ENCODE data around the gene CCL4L2.
"Not testable (repeated sequence)": the region's sequence is repeated elsewhere in the genome, so short reads cannot be mapped to it uniquely, and the experiment has no call there.

The CCL4L2 gene

DNA sequence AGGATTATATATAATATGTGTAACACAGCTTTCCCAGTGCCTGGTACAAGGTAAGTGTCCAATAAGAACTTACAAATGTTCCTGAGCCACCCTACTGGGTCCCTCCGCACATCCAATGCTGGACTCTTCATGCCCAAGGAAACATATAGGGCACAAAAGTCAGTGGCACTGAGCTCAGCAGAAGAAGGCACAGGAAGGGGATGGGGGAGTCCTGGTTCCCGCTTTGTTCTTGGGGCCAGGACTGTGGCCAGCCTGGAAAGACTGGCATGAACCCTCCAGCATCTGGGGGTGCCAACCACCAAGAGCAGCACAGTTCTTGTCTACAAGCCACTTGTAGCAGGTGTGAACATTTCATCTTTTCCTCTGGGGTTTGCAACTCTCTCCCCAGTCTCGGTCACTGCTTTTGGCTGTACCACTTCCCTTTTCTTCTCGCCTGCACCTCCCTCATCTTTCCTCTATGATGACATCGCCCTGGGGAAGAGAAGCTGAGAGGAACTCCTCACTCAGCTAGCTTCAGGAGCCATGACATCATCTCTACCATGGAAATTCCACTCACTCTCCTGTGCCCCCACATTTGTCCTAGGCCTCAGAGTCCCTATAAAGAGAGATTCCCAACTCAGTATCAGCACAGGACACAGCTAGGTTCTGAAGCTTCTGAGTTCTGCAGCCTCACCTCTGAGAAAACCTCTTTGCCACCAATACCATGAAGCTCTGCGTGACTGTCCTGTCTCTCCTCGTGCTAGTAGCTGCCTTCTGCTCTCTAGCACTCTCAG is at the start of gene CCL4L2:
CCL4L2 (plus strand) TSS at position 625 of the 773 bp plus-strand sequence.
- POLR2A ChIA-PET; H3K4me3 ChIP-seq (ENCODE audit: low read depth, low read length); CTCF ChIA-PET; DNase-seq (ENCODE audit: low read depth, low spot score): not testable (repeated sequence)

DNA sequence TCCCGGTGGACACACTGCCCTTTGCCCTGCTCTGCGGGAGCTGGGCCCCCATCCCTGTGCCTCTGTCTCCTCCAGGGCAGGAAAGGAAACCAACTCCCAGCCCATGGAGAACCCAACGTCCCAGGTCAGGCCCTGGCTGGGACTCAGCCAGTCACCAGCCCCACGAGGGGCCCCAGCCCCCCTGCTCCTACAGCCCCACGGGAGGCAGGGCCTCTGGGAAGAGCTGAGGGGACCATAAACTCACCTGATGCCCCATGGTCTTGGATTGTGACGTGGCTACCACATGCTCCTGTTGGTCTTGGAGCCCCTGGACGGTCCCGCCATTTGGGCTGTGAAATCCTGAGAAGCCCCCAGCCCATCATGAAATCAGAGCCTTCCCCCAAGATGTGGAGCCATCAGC is 42.0 kb upstream of the CCL4L2 start:
- POLR2A ChIA-PET; DNase-seq (ENCODE audit: low read depth, low spot score); H3K4me3 ChIP-seq (ENCODE audit: low read depth, low read length); CTCF ChIA-PET: not testable (repeated sequence)

DNA sequence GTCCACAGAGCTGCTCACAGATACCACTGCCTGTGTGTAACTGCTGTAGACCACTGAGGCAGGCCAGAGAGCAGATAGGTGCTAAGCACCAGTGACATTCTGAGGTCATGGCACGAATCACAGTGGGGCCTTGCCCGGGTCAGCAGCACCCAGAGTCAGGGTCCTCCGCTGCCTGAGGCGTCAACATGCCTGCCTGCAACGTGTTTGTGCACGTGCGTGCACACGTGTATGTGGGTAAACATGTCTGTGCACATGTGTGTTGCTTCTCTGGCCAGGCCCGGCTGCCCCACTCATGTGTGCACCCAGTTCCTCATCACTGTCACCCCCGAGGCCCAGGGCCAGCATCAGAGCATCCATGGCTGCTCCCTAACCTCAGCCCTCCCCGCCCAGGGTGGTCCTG is 34.3 kb upstream of the CCL4L2 start, which contains the start of gene TBC1D3B:
TBC1D3B (minus strand) TSS at position 101 of the 400 bp plus-strand sequence. CDS start 1,586 bp downstream, outside the sequence.
- H3K4me3 ChIP-seq (ENCODE audit: low read depth, low read length); DNase-seq (ENCODE audit: low read depth, low spot score); POLR2A ChIA-PET; CTCF ChIA-PET: not testable (repeated sequence)

DNA sequence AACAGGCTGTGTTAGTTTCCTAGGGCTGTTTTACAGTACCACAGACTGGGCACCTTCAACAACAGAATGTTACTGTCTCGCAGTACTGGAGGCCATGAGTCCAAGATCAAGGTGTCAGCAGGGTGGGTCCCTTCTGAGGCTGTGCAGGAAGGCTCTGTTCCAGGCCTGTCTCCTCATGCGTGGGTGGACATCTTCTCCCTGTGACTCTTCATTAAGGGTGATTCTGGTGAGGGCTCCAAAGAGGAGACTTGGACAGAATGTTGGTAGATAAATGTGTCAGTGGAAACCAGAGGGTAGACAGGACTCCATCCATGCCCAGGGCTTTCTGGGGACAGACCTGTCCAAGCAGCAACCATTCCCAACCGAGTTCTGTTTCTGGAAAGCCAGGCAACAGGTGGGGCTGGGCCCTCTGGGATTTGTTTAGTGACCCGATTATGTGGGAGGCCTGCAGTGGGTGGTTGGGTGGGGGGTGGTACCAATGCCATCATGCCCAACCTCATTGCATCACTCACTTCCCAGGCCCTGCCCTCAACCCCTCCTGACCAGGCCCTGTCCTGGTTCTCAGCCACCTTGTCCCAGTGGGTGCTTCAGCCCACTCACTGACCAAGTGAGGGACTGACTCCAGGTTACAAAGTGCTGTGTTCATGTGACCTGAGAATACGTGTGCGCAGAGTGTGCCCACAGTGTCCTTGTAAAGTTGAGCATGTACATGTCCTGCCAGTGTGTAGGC is 29.3 kb upstream of the CCL4L2 start:
- H3K4me3 ChIP-seq (ENCODE audit: low read depth, low read length); POLR2A ChIA-PET; DNase-seq (ENCODE audit: low read depth, low spot score); CTCF ChIA-PET: not testable (repeated sequence)

DNA sequence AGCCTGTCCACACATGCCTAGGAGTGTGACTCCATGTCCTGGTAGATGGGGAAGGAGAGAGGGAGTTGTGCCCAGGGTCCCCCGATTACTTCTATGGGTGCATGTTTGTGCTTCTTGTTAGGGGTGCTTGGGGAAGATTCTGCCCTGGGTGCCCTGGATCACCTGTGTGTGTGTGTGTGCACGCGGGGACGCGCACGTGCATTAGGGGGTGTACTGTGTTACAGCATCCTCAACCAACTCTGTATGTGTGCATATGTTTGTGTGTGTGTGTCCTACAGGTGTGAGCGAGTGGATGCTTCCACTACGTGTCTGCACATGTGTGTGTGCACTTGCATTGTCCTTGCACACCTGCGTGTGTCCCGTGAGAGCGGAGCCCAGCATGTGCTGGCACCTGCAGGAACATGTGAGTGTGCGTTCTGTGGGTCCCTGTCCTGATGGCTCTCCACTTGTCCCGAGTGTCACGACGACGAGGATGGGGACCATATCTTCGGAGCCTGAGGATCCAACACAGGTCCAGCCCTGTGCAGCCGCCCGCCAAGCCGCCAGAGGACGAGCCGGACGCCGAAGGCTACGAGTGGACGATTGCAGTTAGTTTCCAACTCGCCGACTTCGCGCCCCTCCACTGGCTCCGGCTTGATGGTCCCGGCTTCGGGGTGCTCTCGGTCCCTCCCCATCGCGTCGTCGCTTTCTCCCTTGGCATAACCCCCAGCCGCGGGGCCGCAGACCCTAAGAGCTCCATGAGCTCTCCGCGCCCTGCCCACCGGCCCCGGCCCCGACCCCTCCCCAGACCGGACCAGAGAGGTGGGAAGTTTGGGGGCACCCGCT is 28.5 kb upstream of the CCL4L2 start:
- CTCF ChIA-PET: interaction anchor here (1.2 to 3.7 kb wide), 5 partner anchors 11 to 210 kb away, joined by 4 to 46 read pairs (median 5); no protein-coding TSS in a partner anchor
- POLR2A ChIA-PET: interaction anchor here (0.7 to 1.6 kb wide), 5 partner anchors 11 to 469 kb away, joined by 3 to 17 read pairs (median 4); no protein-coding TSS in a partner anchor

DNA sequence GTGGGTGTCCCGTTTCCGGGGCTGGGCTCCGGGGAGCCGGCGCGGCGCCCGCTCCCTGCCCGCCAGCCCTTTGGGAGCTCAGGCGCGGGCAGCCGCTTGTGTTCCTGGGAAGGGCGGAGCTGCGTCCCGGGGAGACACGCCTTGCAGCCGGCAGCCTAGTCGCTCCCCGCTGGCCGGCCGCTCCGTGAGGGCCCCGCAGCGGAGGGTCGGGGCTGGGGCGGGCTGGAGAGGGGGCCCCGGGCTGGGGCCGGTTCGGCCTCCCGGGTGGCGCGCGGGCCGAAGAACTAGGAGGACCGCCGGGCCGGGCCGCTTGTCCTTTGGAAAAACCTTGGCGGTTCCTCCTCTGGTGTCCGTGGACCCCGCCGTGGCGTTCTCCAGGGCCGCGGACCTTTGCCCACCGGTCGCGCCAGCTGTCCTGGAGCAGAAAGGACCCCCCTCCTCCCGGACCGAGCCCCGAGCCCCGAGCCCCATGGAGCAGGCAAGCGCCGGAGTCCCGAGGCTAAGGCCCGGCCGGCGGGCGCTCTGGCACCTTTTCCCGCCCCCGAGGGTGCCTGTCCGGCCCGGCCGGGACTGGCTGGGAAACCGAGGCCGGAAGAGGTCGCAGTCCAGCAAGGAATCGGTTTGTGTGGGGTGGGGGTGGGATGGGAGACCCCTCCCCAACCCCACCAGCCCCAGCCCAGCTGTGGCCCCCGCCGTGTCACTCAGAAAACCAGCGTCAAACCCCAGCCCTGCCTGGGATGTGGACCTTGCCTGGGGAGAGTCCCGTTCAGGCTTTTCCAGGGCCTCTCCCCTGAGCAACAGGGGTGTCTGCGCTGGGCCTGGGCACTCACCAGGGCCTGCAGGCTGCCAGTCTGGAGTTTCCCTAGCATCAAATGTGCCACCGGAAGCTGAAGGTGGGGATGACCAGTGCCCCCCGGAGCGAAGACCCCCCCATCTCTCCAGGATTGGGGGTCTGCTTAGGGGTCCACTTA is 27.6 kb upstream of the CCL4L2 start:
- peak; percentile 23 for DNase-seq (ENCODE audit: low read depth, low spot score)

More for the DNA sequence above, 28.5 kb upstream of the CCL4L2 start:
- no peak for DNase-seq (ENCODE audit: low read depth, low spot score)
- TF ChIP-seq, protein P1, sequence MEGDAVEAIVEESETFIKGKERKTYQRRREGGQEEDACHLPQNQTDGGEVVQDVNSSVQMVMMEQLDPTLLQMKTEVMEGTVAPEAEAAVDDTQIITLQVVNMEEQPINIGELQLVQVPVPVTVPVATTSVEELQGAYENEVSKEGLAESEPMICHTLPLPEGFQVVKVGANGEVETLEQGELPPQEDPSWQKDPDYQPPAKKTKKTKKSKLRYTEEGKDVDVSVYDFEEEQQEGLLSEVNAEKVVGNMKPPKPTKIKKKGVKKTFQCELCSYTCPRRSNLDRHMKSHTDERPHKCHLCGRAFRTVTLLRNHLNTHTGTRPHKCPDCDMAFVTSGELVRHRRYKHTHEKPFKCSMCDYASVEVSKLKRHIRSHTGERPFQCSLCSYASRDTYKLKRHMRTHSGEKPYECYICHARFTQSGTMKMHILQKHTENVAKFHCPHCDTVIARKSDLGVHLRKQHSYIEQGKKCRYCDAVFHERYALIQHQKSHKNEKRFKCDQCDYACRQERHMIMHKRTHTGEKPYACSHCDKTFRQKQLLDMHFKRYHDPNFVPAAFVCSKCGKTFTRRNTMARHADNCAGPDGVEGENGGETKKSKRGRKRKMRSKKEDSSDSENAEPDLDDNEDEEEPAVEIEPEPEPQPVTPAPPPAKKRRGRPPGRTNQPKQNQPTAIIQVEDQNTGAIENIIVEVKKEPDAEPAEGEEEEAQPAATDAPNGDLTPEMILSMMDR (IDR thresholded peaks at IDR 0.05; ENCODE audit: insufficient read depth, low read length, missing control alignments): peak; percentile 5
- peak overlapping the region; percentile 74 for H3K4me3 ChIP-seq (ENCODE audit: low read depth, low read length)

DNA sequence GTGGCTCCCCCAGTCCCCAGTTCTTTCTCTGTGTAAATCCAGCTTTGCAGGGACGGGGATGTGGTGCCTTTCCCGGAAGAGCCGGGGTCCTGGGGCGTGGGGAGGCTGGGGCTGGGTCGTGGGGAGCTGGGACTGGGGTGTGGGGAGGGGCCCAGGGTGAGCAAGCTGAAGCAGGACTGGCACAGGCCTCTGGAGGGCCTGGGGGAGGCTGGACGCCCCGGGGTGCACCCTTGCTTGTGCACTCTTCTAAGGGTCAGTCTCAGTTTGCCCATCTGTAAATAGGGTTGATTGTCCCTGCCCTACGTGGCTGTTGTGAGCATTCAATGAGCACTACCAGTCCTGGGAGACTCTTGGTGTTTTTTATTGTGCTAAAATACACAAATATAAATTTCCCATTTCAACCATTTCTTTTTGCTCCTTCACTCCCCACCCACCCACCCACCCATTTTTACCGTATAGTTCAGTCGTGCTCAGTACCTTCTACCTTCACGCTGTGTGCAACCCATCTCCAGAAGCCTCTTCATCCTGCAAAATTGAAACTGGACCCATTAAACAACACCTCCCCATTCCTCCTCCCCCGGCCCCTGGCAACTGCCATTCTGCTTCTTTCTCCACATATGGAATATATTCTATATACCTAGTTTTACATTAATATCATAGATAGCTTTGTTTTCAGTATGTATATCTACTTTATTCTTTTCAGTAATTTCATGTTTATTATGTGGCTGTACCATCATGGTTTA is 26.7 kb upstream of the CCL4L2 start:
- POLR2A ChIA-PET: interaction anchor here (1.6 kb wide), 1 partner anchor 9 kb away, joined by 17 read pairs; no protein-coding TSS in a partner anchor
- TF ChIP-seq, protein P1 (IDR thresholded peaks at IDR 0.05; ENCODE audit: insufficient read depth, low read length, missing control alignments): no peak
- peak overlapping the region; percentile 74 for H3K4me3 ChIP-seq (ENCODE audit: low read depth, low read length)
- CTCF ChIA-PET: interaction anchor here (0.6 to 3.7 kb wide), 4 partner anchors 9 to 299 kb away, joined by 4 to 46 read pairs (median 10); no protein-coding TSS in a partner anchor
- DNase-seq (ENCODE audit: low read depth, low spot score): no peak

More for the DNA sequence above, 27.6 kb upstream of the CCL4L2 start:
- CTCF ChIA-PET: interaction anchor here (1.2 to 3.7 kb wide), 6 partner anchors 10 to 300 kb away, joined by 4 to 46 read pairs (median 5); no protein-coding TSS in a partner anchor
- POLR2A ChIA-PET: interaction anchor here (0.7 to 1.6 kb wide), 5 partner anchors 10 to 468 kb away, joined by 3 to 17 read pairs (median 4); no protein-coding TSS in a partner anchor
- TF ChIP-seq, protein P1 (IDR thresholded peaks at IDR 0.05; ENCODE audit: insufficient read depth, low read length, missing control alignments): no peak
- H3K4me3 ChIP-seq (ENCODE audit: low read depth, low read length): peak overlapping the region; percentile 74

Data from AG04449 (cell line).